PFSK-1 (cell line): ENCODE measurements around the gene KIAA0586.

Experiments used
- POLR2AphosphoS5 ChIP-seq: IDR thresholded peaks from 2 replicates; pipeline ENCODE4 v1.6.1; 2012; ENCODE audit warnings: low read depth, mild to moderate bottlenecking, control low read depth, low read length, moderate library complexity
- REST ChIP-seq, 2 experiments: IDR thresholded peaks; 2 replicates each; pipeline versions ENCODE4 v1.6.1 to v1.8.0; 2011 to 2012; ENCODE audit warnings: low read depth in 2 of 2, low read length in 2 of 2, control low read depth in 1 of 2, inconsistent platforms in 1 of 2, mild to moderate bottlenecking in 1 of 2, moderate library complexity in 1 of 2; ENCODE audit not compliant: insufficient read depth in 1 of 2
- TAF1 ChIP-seq: IDR thresholded peaks from 2 replicates; pipeline ENCODE4 v1.6.1; 2012; ENCODE audit warnings: low read length, control low read depth, borderline replicate concordance; ENCODE audit not compliant: insufficient read depth

DNA sequence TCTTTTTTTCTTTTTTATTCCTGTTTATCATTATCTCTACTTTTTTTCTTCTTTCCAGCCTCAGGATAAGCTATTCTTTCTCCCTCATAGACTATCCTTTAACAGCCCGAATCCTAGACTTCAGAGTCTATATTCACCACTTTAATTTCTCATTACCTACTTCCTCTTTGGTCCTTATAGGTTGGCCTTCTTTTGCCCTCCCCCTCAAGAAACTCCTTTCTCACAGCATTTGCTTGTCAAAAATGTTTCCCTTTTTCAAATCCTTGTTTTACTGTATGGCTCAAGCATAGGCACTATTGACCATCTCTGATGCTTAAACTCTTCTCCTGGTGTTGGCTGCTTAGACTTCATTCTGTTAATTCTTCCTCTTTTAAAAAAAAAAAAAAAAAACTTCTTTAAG is 52.5 kb downstream of the KIAA0586 start:
- TF ChIP-seq REST (IDR thresholded peaks at IDR 0.05; ENCODE audit: insufficient read depth in 1 of 2, low read depth in 2 of 2, low read length in 2 of 2) (no peak), POLR2AphosphoS5 (no peak), TAF1 (no peak)
